Fibroblast of lung (primary cell): ENCODE measurements around the gene ZNF385B. TPM values are rescaled to one million over a fixed set of nuclear protein-coding genes. Genes with fewer than 3 reads are reported as not detected.
A peak's percentile ranks its signal among the peaks of the same experiment; 100 is the strongest.

ENCODE experiments used
- DNase-seq, 2 donors: peaks; one replicate each; pipeline versions ENCODE4 v3.0.0 to v3.0.0-alpha.2; 2010; ENCODE audit warnings: low read depth in 2 of 2
- H2AFZ ChIP-seq: 2 replicates; pipeline ENCODE4 v1.5.1; 2012; ENCODE audit warnings: low read length, control low read depth, inconsistent platforms
- H3K27ac ChIP-seq: 2 replicates; pipeline ENCODE4 v1.5.1; 2011; ENCODE audit warnings: low read length, control low read depth; ENCODE audit not compliant: insufficient read depth
- H3K27me3 ChIP-seq: 2 replicates; pipeline ENCODE4 v1.5.1; 2011; ENCODE audit warnings: mild to moderate bottlenecking, low read length; ENCODE audit not compliant: control insufficient read depth, insufficient read depth
- H3K36me3 ChIP-seq: 2 replicates; pipeline ENCODE4 v1.5.1; 2011; ENCODE audit warnings: low read length; ENCODE audit not compliant: control insufficient read depth, insufficient read depth
- H3K4me1 ChIP-seq: 2 replicates; pipeline ENCODE4 v1.5.1; 2011; ENCODE audit warnings: low read length; ENCODE audit not compliant: control insufficient read depth, insufficient read depth; ENCODE audit errors: extremely low read depth
- H3K4me2 ChIP-seq: 2 replicates; pipeline ENCODE4 v1.5.1; 2011; ENCODE audit warnings: low read length, control low read depth; ENCODE audit not compliant: insufficient read depth; ENCODE audit errors: extremely low read depth
- H3K4me3 ChIP-seq, 4 experiments: fragments of 200-600 bp in 1 of 4; sonication (generic) in 1 of 4; replicated peaks in 1 of 4; 2 replicates each; pipeline ENCODE4 v1.5.1; 2011 to 2016; ENCODE audit warnings: low read length in 4 of 4, low read depth in 3 of 4, mild to moderate bottlenecking in 3 of 4, control low read depth in 2 of 4, inconsistent platforms in 1 of 4, mixed read lengths in 1 of 4; ENCODE audit not compliant: insufficient read depth in 1 of 4; ENCODE audit errors: control extremely low read depth in 1 of 4
- H3K79me2 ChIP-seq: 2 replicates; pipeline ENCODE4 v1.5.1; 2012; ENCODE audit warnings: mild to moderate bottlenecking, low read length, inconsistent platforms; ENCODE audit not compliant: control insufficient read depth, insufficient read depth
- H3K9ac ChIP-seq: 2 replicates; pipeline ENCODE4 v1.5.1; 2011; ENCODE audit warnings: mild to moderate bottlenecking, low read length, control low read depth; ENCODE audit not compliant: insufficient read depth
- H3K9me3 ChIP-seq: 2 replicates; pipeline ENCODE4 v1.5.1; 2012; ENCODE audit warnings: low read depth, low read length; ENCODE audit not compliant: control insufficient read depth, insufficient read depth
- H4K20me1 ChIP-seq: 2 replicates; pipeline ENCODE4 v1.5.1; 2011; ENCODE audit warnings: low read length; ENCODE audit not compliant: control insufficient read depth, insufficient read depth; ENCODE audit errors: extremely low read depth
- CTCF ChIP-seq, 2 donors: IDR thresholded peaks in 1 of 2; conservative IDR thresholded peaks in 1 of 2; 1 replicate in 1 of 2; 2 replicates in 1 of 2; pipeline ENCODE4 v1.5.1; 2011 to 2012; ENCODE audit warnings: low read length in 2 of 2, control low read depth in 1 of 2, inconsistent platforms in 1 of 2, low read depth in 1 of 2, mild to moderate bottlenecking in 1 of 2
- EZH2 ChIP-seq: IDR thresholded peaks from 2 replicates; pipeline ENCODE4 v1.5.1; 2012; ENCODE audit warnings: low read length, control low read depth, mild to moderate bottlenecking; ENCODE audit errors: missing control alignments
- polyA plus RNA-seq, 2 donors: library from polyadenylated mRNA; depleted of rRNA in 1 of 2; stranded (reverse) in 1 of 2; unstranded in 1 of 2; fragments of >200 nt; gene quantifications; 2 replicates each; pipeline ENCODE4 v1.2.1, GENCODE V29; 2011 to 2012; ENCODE audit warnings: missing spikeins in 1 of 2
- total RNA-seq: library from RNA; depleted of rRNA; stranded (reverse); fragments of >200 nt; gene quantifications from 2 replicates; pipeline ENCODE4 v1.2.1, GENCODE V29; 2014

Gene ZNF385B
- total and polyA plus RNA-seq, 2 donors (not counting 1 experiment from before 2014, with no cell fraction given): 0.06 TPM; not detected in 1

GRCh38 chr2:179876266-179876665, 14.9 kb upstream of the ZNF385B start:
- no peak for DNase-seq
- TF ChIP-seq CTCF (conservative IDR thresholded peaks at IDR 0.05 in 1 of 2, IDR thresholded peaks at IDR 0.05 in 1 of 2; ENCODE audit: low read depth in 1 of 2, low read length in 2 of 2): peak in 1 of 2 donors; percentile 23
- TF ChIP-seq EZH2: no peak
- H3K9ac ChIP-seq: no peak overlapping the region

GRCh38 chr2:179875864-179876263, 14.5 kb upstream of the ZNF385B start:
- Histone ChIP-seq H3K9ac (no peak overlapping the region), H3K27ac (no peak overlapping the region), H3K4me3 (no peak overlapping the region), H3K4me2 (no peak overlapping the region), H3K4me1 (no peaks in the 10 kb centered on the region), H4K20me1 (no peaks in the 10 kb centered on the region), H3K36me3 (no peaks in the 10 kb centered on the region), H3K9me3 (no peaks in the 10 kb centered on the region), H2AFZ (no peak overlapping the region), H3K79me2 (no peaks in the 10 kb centered on the region), H3K27me3 (no peaks in the 10 kb centered on the region)
- no peak for DNase-seq
- no peak for TF ChIP-seq EZH2
- TF ChIP-seq CTCF (conservative IDR thresholded peaks at IDR 0.05 in 1 of 2, IDR thresholded peaks at IDR 0.05 in 1 of 2; ENCODE audit: low read depth in 1 of 2, low read length in 2 of 2): no peak

More at GRCh38 chr2:179876266-179876665, 14.9 kb upstream of the ZNF385B start:
- no peaks in the 10 kb centered on the region for H3K4me1 ChIP-seq
- H3K79me2 ChIP-seq: no peaks in the 10 kb centered on the region
- H2AFZ ChIP-seq: no peak overlapping the region
- H3K27me3 ChIP-seq: no peaks in the 10 kb centered on the region
- H3K4me3 ChIP-seq: no peak overlapping the region
- no peaks in the 10 kb centered on the region for H3K9me3 ChIP-seq
- no peaks in the 10 kb centered on the region for H4K20me1 ChIP-seq
- no peak overlapping the region for H3K27ac ChIP-seq
- H3K36me3 ChIP-seq: no peaks in the 10 kb centered on the region
- no peak overlapping the region for H3K4me2 ChIP-seq

GRCh38 chr2:179862898-179863458, 1.6 kb upstream of the ZNF385B start:
- H3K4me1 ChIP-seq: no peaks in the 10 kb centered on the region
- H3K27ac ChIP-seq: no peak overlapping the region
- H3K36me3 ChIP-seq: no peaks in the 10 kb centered on the region
- no peak overlapping the region for H3K4me2 ChIP-seq
- H3K27me3 ChIP-seq: peaks cover 17% of the 10 kb centered on the region
- H3K9me3 ChIP-seq: no peaks in the 10 kb centered on the region
- H3K79me2 ChIP-seq: no peaks in the 10 kb centered on the region
- no peak for TF ChIP-seq EZH2
- TF ChIP-seq CTCF (conservative IDR thresholded peaks at IDR 0.05 in 1 of 2, IDR thresholded peaks at IDR 0.05 in 1 of 2; ENCODE audit: low read depth in 1 of 2, low read length in 2 of 2): no peak
- DNase-seq: no peak
- H3K9ac ChIP-seq: no peak overlapping the region
- no peak overlapping the region for H2AFZ ChIP-seq
- H4K20me1 ChIP-seq: no peaks in the 10 kb centered on the region
- no peak overlapping the region for H3K4me3 ChIP-seq
